ENCODE data around the gene SLC16A8.
"Not testable (repeated sequence)": the region's sequence is repeated elsewhere in the genome, so short reads cannot be mapped to it uniquely, and the experiment has no call there.

The SLC16A8 gene

DNA sequence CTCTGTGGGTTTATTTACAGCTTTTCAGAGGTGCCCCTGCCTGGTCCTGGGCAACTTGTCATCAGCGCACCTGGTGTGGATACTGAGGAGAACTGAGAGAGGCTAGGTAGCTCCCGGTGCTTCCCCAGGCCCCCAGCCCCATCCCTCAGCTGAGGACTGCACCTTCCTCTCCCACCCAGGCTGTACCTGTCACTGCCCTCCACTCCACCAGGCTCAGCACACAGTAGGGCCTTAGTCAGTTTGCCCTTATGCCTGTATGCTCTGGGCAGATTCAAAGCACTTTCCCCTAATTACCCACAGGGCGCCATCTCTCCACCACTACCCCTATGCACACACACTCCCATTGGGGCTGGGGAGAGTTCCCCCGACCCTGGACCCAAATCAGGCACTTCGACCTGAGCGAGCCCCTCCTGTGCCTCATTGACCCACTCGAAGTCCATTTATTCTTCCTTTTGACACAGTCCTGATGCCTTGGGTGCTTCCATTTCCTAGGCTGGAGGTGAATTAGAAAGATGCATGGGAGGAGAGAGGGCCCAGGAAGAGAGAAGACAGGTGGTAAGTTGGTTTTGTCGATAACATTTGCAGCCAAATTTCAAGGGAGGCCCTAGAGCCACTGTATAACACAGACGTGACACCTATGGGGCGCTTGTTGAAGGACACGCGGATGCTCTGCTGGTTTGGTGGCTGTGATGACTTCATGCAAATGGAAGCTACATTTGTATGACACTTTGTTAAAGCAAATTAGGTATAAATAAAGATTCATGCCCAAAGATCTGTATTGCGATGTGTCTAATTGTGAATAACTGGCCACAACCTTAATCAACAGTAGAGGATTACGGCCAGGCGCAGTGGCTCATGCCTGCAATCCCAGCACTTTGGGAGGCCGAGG is 40.6 kb downstream of the SLC16A8 start:
- DNase-seq (ENCODE audit: low read depth) = no peak

DNA sequence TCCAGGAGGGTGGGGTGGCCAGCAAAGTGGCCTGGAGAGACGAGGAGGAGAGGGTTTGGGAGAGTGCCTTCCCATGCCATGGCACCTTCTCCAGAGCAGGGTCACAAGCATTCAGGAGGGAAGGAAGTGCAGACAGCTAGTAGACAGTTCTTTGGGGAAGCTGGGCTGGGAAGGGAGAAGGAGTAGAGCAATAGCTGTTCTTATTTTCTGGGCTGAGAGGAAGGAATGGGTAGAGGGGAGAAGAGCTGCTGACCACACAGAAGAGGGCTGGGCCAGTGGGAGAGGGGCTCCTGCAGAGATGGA is 41.5 kb downstream of the SLC16A8 start:
- DNase-seq (ENCODE audit: low read depth) = no peak

DNA sequence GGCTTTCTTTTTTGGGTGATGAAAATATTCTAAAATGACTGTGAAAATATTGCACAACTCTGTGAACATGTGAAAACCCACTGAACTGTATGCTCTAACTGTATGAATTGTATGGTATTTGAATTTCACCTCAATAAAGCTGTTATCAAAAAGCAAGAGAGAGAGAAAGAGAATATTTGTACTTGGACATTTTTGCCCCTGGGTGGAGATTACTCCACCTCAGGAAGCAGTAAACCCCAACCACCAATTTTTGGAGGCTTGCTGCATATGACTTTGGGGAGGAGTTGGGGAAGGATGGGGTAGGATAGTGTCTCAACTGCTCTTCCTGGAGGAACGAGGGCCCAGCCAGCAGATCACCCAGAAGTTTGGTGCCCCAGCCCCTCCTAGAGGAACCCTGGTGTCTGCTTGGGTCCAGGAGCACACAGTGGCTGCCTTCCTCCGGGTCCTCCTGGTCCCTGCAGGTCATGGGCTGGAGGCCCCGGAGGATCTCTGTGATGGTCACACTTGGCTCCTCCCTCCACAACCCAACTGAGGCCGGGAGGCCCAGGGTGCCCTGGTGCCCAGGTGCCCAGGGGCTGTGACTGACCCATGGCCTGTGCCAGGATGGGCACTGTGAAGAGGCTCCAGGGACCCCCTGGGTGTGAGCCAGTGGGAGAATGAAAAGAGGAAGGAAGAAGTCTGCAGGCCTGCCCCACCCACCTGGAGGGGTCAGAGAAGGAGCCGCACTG is 42.1 kb downstream of the SLC16A8 start:
- DNase-seq (ENCODE audit: low read depth) = no peak

DNA sequence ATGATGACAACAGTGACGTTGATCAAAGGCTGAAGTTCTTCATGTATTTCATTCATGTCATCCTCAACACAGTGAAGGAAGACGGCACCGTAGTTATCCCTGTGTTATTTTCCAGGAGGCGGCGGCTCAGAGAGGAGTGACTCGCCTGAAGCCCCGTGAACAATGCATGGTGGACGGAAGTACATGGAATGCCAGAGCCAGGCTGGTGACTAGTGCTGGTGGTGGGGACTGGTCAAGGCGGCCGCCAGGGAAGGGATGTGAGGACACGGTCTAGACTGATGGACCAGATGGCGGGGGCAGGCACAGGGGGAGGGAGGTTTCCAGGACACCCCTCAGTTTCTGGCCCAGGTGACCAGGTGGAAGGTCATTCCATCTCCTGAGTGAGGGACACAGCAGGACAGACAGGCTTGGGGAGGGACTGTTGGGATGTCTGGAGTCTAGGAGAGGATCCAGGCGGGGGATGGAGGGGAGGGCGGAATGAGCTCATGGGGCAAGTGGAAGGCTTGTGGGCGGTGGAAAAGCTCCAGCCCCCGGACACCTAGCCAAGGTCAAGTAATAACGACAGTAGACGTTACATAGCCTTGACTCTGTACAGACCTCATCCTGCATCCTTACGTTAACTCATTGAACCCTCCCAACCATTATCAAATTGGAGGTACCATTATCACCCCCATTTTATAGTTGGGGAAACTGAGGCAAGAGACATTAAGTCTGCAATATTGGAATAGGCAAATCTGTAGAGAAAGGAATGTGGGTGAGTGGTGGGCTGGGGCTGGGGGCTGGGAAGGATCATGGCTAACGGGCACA is 42.8 kb downstream of the SLC16A8 start:
- DNase-seq (ENCODE audit: low read depth) = peak; percentile 14

DNA sequence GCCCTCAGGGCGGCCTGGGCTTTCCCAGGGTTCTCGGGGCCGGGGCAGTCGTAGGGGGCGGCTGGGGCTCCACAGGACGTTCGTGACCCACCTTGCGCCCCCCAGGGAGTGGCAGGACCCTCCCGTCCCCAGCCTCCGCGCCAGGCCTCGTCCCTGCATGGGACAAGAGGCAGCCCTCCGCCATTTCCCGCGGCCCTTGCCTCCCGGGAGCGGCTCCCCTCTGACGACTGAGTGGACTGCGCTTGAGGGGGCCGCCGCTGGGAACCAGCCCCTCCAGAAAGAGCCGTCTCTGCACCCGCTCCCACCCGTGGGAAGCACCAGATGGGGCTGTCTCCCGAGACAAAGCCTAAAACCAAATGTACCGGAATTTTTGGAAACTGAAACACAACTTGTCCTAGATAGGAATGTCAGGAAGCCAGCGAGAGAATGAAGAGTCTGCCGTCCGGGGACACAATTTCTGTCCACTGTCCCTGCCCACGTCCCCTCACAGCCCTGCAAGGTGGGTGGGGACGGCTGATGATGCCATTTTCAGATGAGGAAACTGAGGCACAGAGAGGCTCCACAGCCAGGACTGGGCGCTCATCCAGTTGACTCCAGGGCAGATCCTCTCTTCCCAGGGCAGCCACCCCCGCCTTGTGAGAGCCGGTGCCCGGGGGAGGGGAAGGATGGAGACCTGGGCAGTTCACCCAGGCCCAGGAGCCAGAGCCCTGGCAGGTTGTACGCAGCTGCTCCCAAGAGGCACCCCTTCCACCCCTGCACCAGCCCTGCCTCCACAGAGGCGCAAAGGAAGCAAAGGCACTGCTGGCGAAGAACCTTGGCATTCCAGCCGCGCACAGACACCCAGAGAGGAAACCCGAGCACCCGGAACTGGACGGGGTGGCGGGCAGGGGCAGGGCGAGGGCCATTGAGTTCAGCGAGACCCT is 44.8 kb downstream of the SLC16A8 start:
- no peak for DNase-seq (ENCODE audit: low read depth)

DNA sequence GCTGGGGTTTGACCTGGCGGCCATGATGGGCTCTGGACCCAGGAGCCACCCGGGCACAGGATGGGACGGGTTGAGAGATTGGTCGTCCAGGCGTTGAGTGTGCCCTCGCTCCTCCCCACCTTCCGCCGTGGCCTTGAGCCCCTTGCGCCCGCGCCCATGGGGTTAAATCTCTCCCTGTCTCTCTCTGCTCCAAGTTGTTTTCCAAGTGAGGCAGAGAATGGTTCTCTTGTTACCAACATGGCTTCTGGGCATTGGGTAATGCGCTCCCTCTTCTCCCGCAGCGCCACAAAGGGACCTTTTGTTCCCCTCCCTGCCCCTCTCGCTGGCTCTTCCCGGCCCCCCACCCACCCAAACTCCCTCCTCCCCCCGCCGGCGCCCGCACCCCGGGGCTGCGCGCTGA is 45.6 kb downstream of the SLC16A8 start:
- no peak for DNase-seq (ENCODE audit: low read depth)

DNA sequence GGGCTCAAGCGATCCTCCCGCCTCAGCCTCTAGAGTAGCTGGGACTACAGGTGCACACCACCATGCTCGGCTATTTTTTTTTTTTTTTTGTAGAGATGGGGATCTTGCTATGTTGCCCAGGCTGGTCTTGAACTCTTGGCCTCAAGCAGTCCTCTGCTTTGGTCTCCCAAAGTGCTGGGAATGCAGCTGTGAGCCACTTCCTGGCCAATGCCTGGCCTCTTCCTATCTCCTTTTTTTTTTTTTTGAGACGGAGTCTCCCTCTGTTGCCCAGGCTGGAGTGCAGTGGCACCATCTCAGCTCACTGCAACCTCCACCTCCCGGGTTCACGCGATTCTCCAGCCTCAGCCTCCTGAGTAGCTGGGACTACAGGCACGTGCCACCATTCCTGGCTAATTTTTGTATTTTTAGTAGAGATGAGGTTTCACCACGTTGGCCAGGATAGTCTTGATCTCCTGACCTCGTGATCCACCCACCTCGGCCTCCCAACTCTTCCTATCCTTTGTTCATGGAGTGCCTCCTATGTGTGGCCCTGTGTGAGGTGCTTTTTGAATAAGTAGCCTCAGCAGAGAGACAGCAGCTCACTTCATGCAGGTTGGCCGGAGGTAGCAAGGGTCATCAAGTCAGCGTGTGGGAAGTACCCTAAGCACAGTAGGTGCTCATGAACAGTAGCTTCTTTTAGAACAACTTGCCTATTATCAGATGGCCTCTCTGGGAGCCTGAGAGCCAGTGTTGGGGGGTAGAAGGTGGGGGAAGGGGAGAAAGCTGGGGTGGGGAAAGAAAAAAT is 46.4 kb downstream of the SLC16A8 start:
- DNase-seq (ENCODE audit: low read depth) = not testable (repeated sequence)

DNA sequence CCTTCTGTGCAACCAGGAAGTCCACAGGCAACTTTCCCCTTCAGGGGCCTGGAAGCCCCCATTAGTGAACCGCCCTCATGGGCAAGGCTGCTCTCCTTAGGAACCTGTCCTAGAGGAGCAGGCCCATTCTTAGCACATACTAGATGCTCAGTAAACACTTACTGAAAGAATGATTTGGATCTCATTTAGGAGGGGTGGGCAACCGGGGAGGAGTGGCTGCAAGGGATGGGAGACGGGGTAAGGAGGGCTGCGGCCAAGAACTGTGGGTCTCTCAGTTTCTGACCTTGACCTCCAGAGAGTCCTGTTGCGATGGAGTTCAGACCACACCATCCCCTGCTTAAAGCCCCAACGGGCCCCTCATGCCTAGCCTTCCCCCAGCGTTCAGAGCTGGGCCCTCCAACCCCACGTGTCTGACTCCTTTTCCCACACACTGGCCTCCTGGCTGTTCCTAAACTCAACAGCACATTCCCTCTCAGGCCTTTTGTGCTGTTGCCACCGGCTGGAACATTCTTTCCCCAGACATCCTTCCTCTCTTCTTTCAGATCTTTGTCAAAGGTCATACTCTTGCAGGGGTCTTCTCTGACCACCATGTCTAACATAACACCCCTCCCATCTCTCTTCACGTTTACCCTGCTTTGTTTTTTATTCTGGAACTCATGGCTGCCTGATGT is 47.5 kb downstream of the SLC16A8 start:
- DNase-seq (ENCODE audit: low read depth) = no peak

DNA sequence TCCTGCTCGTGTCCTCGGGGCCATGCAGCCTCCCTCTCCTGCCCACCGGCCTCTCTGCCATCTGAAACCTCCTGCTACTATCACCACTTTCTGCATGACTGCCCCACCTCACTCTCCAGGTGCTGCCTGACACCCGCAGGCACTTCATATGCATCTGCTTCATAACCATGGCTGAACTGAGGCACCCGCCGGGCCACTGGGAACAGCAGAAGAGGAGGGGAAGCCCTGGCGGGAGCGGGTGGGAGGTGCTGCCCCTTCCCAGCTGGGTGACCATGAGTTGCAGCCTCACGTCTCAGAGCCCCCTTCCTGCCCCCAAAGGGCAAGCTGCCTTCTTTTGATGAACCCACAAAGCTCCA is 48.5 kb downstream of the SLC16A8 start:
- DNase-seq (ENCODE audit: low read depth) = no peak

DNA sequence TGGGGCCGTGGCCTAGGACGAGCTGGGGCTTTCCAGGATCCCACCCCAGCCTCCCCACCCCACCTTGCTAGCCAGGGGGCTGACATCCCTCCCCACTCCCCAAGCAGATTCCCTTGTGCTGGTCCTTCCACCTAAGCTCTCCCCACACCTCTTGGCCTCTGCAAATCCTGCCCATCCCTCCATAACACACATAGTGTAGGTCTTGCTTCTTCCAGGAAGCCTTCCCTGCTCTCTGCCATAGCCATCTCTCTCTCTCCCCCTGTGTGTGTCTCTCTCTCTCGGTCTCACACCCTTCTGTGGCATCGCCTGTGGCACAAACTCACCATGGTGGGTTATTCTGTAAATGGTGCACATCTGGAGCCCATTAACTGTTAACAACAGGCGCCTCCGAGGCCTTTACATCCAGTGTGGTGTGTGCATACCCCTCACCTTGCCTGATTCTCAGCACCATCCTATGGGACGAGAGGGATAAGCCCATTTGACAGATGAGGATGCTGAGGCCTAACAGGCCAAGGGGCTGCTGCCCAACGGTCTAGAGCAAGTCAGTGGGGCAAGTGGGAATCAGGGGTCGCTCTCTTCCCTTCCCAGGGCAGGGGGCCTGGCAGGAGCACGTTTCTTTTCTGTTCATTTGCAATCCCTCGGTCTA is 49.0 kb downstream of the SLC16A8 start:
- DNase-seq (ENCODE audit: low read depth) = no peak

DNA sequence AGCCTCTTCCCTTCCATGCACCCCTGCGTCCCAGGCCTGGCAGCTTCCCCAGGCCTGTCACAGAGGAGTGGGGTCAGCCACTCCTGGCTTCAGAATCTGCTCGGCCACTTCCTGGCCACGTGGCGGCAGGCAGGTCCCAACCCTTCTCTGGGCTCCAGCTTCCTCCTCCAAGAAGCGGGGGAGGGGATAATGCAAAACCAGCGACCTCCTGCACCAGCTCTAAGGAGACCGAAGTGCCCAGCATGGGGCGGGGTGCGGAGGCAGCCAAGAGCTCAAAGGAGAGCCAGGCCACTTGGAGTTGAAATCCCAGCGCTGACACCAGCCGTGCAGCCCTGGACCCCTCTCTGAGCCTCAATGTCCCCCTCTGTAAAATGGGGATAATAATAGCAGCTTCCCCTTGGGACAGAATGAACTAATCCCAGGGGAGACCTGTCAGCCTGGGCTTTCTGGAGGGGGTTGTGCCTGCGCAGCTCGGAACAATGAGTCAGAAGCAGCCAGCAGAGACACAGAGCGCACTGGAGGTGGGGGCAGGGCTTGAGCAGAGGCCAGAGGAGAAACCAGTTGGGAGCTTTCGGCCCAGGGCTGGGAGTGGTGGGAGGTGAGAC is 49.6 kb downstream of the SLC16A8 start:
- peak; percentile 90 for DNase-seq (ENCODE audit: low read depth)

DNA sequence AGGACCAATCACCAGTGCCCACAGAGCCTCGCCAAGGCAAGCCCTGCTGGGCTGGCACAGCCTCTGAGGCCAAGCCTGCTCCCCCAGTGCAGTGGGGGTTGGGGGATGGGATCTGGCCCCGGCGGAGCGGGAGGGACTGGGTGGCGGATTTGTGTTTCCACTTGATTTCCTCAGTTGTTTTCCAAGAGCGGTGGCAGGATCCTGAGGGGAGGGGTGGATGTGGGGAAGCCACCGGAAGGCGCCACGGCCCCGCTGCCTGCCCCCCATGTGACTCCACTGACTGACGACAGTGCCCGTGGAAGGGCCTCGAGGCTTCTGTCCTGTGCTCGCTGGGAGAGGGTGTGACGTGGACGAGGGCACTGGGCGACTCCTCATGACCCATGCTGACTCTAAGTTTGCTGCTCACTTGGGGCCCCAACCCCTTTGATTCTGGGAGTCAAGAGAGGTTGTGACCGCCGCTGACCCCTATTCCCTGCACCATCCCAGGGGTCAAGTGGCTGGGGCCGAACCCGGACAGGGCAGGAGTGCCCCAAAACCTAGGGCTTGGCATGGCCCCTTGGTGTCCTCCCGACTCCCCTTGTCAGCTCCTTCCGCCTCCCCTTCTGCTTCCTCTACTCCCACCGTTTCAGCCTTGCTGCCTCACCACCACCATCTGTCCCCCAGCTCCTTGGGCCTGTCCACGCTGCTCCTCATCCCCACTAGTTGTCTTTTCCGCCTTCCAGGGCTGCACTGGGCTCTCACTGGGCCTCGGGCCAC is 50.3 kb downstream of the SLC16A8 start:
- no peak for DNase-seq (ENCODE audit: low read depth)

DNA sequence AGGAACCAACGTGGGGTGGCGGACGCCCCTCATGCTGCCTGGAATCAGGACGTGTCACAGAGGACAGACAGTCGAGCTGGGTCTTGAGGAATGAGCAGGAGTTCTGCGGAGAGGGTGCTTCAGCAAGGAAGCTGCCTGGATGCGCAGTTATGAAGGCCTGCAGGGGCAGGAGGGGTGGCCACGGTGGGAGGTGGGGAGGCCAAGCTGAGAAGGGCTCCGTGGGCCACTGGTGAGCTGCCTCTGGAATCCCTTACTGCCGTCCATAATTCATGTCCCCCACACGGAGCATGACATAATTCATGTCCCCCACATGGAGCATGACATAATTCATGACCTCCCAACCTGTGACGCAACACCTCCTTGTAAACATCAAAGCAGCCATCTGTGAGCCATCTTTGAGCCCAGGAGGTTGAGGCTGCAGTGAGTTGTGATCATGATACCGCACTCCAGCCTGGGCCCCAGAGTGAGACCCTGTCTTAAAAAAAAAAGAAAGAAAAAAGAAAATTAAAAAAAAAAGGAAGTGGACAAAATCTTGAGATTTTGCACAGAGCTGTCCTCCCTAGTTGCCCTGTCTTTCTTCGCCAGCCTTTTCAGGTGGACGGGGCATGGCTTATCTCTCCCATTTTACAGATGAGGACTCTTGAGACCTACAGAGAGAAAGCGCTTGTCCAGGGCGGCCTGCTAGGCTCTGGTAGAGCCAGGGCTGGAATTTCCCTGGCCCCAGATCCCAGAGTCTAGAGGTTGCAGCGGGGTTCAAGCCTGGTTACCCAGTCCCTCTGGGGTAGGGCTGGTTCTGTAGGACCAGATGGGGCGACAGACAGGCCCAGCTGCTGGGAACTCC is 51.1 kb downstream of the SLC16A8 start:
- peak; percentile 92 for DNase-seq (ENCODE audit: low read depth)

DNA sequence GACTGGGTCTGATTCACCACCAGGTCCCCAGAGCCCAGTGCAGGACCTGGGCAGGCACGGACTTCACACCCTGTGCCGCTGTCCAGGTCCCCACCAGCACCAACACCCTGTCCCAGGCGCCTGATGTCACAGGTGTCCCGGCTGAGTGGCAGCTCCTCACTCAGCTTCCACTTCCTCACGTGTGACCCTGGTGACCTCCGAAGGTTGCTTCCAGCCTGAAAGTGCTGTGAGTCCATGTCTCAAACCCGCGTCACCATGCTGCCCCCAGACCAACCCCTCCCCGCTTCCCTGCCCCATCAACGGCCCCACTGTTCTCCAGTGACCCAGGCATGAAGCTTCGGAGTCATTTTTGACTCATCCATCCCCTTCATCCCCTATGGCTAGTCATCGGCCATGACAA is 52.5 kb downstream of the SLC16A8 start:
- DNase-seq (ENCODE audit: low read depth) = no peak

DNA sequence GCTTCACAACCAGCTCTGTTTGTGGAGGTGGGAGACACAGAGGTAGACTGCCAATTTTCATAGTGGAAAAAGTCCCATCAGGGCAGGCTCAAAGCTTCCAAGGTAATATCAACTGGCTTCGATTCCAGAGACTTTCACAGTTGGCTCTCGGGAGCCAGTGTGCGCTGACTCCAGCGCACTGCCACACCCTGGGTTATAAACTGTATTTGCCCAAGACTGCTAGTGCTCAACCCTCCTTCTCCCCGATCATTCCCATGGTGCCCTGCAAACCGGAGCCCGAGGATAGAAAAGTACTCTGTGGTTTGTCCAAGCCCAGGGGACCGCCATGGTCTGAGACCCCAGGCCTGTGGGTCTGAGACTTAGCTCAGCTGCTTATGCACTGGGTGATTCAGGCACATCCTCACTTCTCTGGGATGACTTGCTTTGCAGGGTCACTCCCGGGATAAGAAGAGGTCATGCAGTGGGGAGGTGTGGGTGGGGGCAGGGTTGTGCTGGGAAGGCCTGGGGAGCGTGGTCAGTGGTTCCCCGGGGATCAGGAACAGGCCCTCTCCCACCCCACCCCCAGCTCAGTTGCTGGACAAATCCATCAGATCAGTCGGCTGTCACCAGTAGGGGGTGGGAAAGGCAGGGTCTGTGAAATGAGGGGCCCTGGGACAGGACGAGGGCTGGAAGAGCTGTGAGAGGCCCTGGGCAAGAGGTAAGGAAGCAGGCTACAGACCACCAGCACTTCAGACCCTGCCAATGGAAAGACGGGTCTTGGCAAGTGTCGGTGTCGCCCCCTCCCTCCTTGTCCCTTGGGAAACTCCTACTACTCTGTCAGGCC is 53.5 kb downstream of the SLC16A8 start:
- peak; percentile 43 for DNase-seq (ENCODE audit: low read depth)

DNA sequence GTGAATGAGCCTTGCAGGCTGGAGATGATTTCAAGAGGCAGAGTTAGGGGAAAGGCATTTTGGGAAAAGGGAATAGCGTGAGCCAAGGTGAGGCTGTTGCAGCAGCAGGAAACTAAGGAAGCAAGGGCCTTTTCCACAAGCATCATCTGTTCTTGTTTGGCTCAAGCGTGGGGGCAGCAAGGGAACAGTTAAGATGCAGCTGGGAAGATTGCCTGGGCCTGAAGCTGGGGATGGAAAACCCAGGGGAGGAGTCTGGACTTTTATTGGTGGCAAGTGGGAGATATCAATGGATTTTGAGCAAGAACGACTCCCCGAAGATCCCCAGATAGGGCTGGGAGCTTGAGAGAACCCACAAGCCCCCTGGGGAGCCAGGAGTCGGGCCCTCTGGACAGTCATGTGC is 54.1 kb downstream of the SLC16A8 start:
- no peak for DNase-seq (ENCODE audit: low read depth)

DNA sequence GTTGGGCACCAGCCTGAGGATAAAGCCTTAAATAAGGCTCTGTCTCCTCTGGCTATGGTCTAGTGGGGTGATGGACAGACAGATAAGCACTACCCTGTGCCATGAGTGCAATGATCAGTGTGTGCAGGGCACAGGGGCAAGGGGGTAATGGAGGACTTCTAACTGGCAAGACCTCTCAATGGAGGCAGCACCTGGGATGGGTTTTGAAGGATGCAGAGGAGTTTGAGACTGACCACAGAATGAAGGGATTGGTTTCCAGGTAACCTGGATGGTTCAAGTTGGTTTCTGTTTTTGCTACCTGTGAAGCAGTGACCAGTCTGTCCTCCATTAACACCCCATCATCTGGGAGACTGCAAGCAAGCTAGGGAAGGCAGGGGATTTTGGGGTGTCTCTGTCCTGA is 54.6 kb downstream of the SLC16A8 start:
- no peak for DNase-seq (ENCODE audit: low read depth)
